AG09319 (cell line): ENCODE measurements around the gene RAP2C.

Source experiments
- DNase-seq: peaks from one replicate; pipeline ENCODE4 v3.0.0-alpha.2; 2010; ENCODE audit warnings: low read depth; ENCODE audit errors: extremely low read depth
- TF ChIP-seq, protein P1 (sequence below): IDR thresholded peaks from 2 replicates; pipeline ENCODE4 v1.5.1; 2011; ENCODE audit warnings: low read depth, mild to moderate bottlenecking, inconsistent platforms, low read length, moderate library complexity

The RAP2C gene

DNA sequence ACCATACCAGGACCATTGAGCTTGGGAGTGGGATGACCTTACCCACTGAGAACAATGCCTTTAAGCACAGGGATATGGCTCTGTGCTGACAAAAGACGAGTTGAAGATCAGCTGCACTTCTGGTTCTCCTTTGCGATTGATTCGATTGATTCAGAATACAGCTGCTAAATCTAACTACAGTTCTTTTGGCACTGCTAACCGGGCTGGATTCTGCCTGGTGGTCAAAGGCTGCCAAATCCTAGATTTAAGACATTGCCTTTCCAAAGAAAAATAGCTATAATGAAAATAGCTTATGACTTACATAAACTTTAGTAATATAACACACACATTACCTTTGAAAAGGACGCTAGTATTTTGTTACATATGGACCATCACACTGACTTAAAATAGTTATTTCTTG lies 18.3 kb downstream of the RAP2C start:
- TF ChIP-seq, protein P1, sequence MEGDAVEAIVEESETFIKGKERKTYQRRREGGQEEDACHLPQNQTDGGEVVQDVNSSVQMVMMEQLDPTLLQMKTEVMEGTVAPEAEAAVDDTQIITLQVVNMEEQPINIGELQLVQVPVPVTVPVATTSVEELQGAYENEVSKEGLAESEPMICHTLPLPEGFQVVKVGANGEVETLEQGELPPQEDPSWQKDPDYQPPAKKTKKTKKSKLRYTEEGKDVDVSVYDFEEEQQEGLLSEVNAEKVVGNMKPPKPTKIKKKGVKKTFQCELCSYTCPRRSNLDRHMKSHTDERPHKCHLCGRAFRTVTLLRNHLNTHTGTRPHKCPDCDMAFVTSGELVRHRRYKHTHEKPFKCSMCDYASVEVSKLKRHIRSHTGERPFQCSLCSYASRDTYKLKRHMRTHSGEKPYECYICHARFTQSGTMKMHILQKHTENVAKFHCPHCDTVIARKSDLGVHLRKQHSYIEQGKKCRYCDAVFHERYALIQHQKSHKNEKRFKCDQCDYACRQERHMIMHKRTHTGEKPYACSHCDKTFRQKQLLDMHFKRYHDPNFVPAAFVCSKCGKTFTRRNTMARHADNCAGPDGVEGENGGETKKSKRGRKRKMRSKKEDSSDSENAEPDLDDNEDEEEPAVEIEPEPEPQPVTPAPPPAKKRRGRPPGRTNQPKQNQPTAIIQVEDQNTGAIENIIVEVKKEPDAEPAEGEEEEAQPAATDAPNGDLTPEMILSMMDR, result no peak
- no peak for DNase-seq

DNA sequence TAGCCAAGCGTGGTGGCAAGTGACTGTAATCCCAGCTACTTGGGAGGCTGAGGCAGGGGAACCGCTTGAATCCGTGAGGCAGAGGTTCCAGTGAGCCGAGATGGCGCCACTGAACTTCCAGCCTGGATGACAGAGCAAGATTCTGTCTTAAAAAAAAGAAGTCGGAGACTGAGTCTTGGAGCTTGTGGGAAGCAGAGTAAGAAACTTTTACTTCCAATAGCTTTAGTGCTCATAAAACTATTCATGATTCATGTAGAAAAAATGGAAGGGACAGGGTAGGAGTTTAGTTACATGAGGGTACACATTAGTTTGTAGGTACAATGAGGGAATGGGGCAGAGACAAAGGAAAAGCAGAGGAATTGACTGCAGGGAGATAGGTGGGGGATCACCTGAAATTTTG lies 19.3 kb downstream of the RAP2C start:
- DNase-seq, result no peak

DNA sequence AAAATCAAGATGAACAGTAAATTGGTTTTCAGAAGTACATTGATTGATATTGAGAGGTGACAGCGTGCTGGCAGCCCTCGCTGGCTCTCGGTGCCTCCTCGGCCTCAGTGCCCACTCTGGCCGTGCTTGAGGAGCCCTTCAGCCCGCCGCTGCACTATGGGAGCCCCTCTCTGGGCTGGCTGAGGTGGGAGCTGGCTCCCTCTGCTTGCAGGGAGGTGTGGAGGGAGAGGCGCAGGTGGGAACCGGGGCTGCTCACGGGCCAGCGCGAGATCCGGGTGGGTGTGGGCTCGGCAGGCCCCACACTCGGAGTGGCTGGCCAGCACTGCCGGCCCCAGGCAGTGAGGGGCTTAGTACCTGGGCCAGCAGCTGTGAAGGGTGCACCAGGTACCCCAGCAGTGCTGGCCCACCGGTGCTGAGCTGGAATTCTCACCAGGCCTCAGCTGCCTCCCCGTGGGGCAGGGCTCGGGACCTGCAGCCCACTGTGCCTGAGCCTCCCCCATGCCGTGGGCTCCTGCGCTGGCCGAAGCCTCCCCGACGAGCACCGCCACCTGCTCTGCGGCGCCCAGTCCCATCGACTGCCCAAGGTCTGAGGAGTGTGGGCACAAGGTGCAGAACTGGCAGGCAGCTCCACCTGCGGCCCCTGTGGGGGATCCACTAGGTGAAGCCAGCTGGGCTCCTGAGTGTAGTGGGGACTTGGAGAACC lies 25.2 kb downstream of the RAP2C start:
- TF ChIP-seq, protein P1, result no peak
- no peak for DNase-seq

More for the DNA sequence above, 19.3 kb downstream of the RAP2C start:
- TF ChIP-seq, protein P1, result no peak

DNA sequence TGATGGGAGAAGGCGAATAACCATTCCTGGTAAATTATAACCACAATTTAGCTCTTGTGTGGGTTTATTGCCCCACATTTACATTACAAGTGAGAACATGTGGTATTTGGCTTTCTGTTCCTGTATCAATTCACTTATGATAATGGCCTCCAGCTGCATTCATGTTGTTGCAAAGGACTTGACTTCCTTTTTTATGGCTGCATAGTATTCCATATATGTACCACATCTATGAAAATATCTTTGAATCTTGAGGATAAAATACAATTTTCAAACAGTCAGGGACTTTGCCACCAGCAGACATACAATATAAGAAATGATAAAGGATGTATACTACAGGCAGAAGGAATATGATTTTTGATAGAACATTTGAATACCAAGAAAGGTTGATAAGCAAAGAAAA lies 27.3 kb downstream of the RAP2C start:
- DNase-seq, result no peak
- TF ChIP-seq, protein P1, result no peak

DNA sequence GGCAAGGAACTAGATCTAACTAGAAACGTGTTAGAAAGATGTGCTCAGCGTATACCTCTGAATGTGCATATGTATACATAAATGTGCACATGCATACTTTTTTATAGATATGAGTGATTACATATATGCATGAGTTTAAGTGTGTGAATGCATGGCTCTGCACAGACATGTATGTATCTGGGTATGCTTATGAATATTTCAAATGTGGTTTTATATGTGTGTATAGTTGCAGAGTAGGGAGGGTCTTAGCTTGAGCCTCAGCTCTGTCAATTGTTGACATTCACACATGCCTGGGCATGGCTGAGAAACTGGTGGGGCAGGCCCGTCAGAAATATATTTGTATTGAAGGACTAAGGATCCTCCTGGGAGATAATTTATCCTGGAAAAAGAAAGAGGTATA lies 31.1 kb downstream of the RAP2C start:
- DNase-seq, result no peak
- TF ChIP-seq, protein P1, result no peak

DNA sequence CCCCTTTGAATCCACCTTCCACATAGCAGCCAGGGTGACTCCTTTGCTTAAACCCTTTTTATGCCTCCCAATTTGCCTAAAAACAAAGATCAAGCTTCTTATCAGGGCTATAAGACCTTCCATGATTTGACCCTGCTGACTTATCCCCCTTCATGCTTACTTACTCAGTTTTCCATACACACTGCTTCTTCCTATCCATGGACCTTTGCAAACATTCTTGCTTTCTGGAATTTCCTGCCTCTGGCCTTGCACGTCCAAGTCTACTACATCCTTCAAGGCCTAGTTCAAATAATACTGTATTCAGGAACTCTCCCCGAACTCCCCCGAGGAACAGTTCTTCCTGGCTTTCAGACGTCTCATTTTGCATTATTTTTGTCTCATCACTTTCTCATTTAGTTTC lies 31.8 kb downstream of the RAP2C start:
- TF ChIP-seq, protein P1, result no peak
- DNase-seq, result no peak

DNA sequence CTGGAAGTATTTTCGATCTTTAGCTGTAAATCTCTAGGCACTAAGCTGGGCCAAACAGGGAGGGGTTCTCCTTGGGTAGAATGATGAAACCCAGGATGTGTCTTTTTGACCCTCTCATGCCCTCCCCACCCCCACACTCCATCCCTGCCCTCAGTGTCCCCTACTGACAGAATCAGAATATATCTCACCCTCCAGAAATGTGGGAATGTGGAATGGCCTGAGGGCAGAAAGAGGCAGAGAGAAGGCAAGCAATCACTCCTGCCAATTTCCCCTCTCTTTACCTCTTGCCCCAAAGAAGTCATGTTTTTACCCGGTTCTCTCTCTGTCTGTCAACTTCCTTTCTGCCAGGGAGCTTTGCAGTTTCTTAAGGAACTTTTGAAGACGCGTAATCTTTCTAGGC lies 34.4 kb downstream of the RAP2C start:
- DNase-seq, result no peak
- TF ChIP-seq, protein P1, result no peak
